ENCODE data around the gene EXOC2. TPM values are rescaled to one million over a fixed set of nuclear protein-coding genes. Genes with fewer than 3 reads are reported as not detected.

EXOC2 gene
- total RNA-seq, 1 experiment from 2014 or later: 30.5 TPM

- no peak overlapping the region for H3K27ac ChIP-seq (ENCODE audit: low read length)
- CTCF ChIA-PET: no interaction called here
- ATAC-seq: no peak
- no peak for TF ChIP-seq SIN3A (IDR thresholded peaks at IDR 0.05; ENCODE audit: borderline replicate concordance, insufficient read depth, low read depth, low read length)
- no peak for TF ChIP-seq POLR2AphosphoS5 (IDR thresholded peaks at IDR 0.05; ENCODE audit: low read depth, low read length)
- no peak for TF ChIP-seq TCF7L2 (IDR thresholded peaks at IDR 0.05; ENCODE audit: low read depth, low read length)
- TF ChIP-seq, protein P1, sequence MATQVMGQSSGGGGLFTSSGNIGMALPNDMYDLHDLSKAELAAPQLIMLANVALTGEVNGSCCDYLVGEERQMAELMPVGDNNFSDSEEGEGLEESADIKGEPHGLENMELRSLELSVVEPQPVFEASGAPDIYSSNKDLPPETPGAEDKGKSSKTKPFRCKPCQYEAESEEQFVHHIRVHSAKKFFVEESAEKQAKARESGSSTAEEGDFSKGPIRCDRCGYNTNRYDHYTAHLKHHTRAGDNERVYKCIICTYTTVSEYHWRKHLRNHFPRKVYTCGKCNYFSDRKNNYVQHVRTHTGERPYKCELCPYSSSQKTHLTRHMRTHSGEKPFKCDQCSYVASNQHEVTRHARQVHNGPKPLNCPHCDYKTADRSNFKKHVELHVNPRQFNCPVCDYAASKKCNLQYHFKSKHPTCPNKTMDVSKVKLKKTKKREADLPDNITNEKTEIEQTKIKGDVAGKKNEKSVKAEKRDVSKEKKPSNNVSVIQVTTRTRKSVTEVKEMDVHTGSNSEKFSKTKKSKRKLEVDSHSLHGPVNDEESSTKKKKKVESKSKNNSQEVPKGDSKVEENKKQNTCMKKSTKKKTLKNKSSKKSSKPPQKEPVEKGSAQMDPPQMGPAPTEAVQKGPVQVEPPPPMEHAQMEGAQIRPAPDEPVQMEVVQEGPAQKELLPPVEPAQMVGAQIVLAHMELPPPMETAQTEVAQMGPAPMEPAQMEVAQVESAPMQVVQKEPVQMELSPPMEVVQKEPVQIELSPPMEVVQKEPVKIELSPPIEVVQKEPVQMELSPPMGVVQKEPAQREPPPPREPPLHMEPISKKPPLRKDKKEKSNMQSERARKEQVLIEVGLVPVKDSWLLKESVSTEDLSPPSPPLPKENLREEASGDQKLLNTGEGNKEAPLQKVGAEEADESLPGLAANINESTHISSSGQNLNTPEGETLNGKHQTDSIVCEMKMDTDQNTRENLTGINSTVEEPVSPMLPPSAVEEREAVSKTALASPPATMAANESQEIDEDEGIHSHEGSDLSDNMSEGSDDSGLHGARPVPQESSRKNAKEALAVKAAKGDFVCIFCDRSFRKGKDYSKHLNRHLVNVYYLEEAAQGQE (IDR thresholded peaks at IDR 0.05; ENCODE audit: insufficient read depth in 1 of 2, low read depth in 2 of 2, low read length in 1 of 2): no peak
- no peak for TF ChIP-seq CTCF (IDR thresholded peaks at IDR 0.05)
- BruUV-seq (replicated peaks): no TSS peak
- H3K9me3 ChIP-seq (ENCODE audit: control insufficient read depth, insufficient read depth, low read depth, low read length): no peaks in the 10 kb centered on the region
- peaks cover 3% of the 10 kb centered on the region; the same call in 1 of the 2 replicates for H3K27me3 ChIP-seq (ENCODE audit: control insufficient read depth, insufficient read depth, low read length)
- in situ Hi-C loops (cut with HindIII; ENCODE audit: low pct_unique_long_range_greater_than_20kb, low sequenced_read_pairs) (no loop called here), intact Hi-C loops (cut with micrococcal nuclease; ENCODE audit: unreplicated experiment) (no loop called here)
- H3K4me3 ChIP-seq (ENCODE audit: low read depth in 2 of 2, low read length in 2 of 2): no peak overlapping the region
- no peaks in the 10 kb centered on the region for H3K36me3 ChIP-seq (ENCODE audit: control insufficient read depth, insufficient read depth, low read length)
- POLR2A ChIA-PET: no interaction called here
- no peak for DNase-seq (ENCODE audit: low read depth, low spot score)
- H3K4me1 ChIP-seq (ENCODE audit: control insufficient read depth, insufficient read depth, low read length): peaks cover 5% of the 10 kb centered on the region; the same call in 1 of the 2 replicates
Measured at GRCh38 chr6:708237-708598, 15.3 kb upstream of the EXOC2 start.

DNA sequence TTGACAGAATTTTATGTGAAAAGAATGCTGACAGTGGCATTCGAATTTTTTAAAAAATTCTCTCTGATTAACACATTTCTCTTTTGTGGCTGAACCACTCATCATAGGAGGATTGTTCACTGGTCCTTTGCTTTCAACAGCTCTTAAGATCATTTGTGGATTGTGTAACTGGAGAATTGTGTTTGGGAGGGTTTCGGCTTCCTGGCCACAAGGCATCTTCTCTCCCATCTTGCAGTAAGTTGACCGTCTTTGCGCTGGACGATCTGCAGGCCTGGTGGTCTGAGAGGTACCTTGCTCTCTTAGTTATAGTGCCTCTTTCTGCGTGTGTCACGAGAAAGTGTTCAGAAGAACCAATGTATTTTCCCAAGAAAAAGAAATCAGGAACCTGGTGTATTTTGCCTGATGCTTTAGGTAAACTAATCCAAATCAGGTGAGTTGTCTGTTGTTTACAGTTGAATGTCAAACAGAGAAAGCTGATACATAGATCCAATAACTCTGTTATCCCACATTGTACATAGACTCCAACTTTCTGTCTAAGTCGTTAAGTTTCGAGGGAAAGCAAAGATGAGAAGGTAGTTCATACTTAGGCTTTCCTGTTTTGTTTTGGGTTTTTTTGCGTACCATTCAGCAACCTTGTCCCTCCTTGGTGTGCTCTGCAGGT, 14.8 kb upstream of the EXOC2 start:
- no peak overlapping the region for H3K4me3 ChIP-seq (ENCODE audit: low read depth in 2 of 2, low read length in 2 of 2)
- ATAC-seq (no peak), DNase-seq (ENCODE audit: low read depth, low spot score) (no peak)
- TF ChIP-seq, protein P1 (IDR thresholded peaks at IDR 0.05; ENCODE audit: insufficient read depth in 1 of 2, low read depth in 2 of 2, low read length in 1 of 2): no peak
- no peak for TF ChIP-seq SIN3A (IDR thresholded peaks at IDR 0.05; ENCODE audit: borderline replicate concordance, insufficient read depth, low read depth, low read length)
- no peak for TF ChIP-seq TCF7L2 (IDR thresholded peaks at IDR 0.05; ENCODE audit: low read depth, low read length)
- TF ChIP-seq CTCF (IDR thresholded peaks at IDR 0.05): no peak
- no peak for TF ChIP-seq POLR2AphosphoS5 (IDR thresholded peaks at IDR 0.05; ENCODE audit: low read depth, low read length)
- peaks cover 3% of the 10 kb centered on the region; the same call in 1 of the 2 replicates for H3K27me3 ChIP-seq (ENCODE audit: control insufficient read depth, insufficient read depth, low read length)
- H3K4me1 ChIP-seq (ENCODE audit: control insufficient read depth, insufficient read depth, low read length): peaks cover 5% of the 10 kb centered on the region; the same call in 1 of the 2 replicates
- no peaks in the 10 kb centered on the region for H3K36me3 ChIP-seq (ENCODE audit: control insufficient read depth, insufficient read depth, low read length)
- CTCF ChIA-PET: no interaction called here
- H3K27ac ChIP-seq (ENCODE audit: low read length): no peak overlapping the region
- in situ Hi-C loops (cut with HindIII; ENCODE audit: low pct_unique_long_range_greater_than_20kb, low sequenced_read_pairs) (no loop called here), intact Hi-C loops (cut with micrococcal nuclease; ENCODE audit: unreplicated experiment) (no loop called here)
- POLR2A ChIA-PET: no interaction called here
- no peaks in the 10 kb centered on the region for H3K9me3 ChIP-seq (ENCODE audit: control insufficient read depth, insufficient read depth, low read depth, low read length)
- no TSS peak for BruUV-seq (replicated peaks)

Data from Panc1 (cell line).